CD4-positive, alpha-beta T cell (primary cell): ENCODE data around the gene R3HDM4. TPM values are rescaled to one million over a fixed set of nuclear protein-coding genes. Genes with fewer than 3 reads are reported as not detected.

Source experiments
- ATAC-seq: fragments of 200-7000 bp; cut with Tn5 transposase; one replicate; pipeline ENCODE4 v1.10.0; 2022; ENCODE audit warnings: mild to moderate bottlenecking; ENCODE audit not compliant: poor library complexity
- CTCF ChIA-PET: fragments of 350-600 bp; sonication (Branson Sonifier 250); formaldehyde crosslinking; loops from one replicate; lab custom pipeline; 2021; ENCODE audit warnings: antibody characterized with exemption, inconsistent platforms; lab: Charles Lee
- POLR2A ChIA-PET: fragments of 350-600 bp; sonication (Branson Sonifier 250); formaldehyde crosslinking; loops from one replicate; lab custom pipeline; 2021; ENCODE audit warnings: antibody characterized with exemption, inconsistent platforms; lab: Charles Lee
- DNase-seq, 14 experiments: peaks; one replicate each; pipeline ENCODE4 v3.0.0-alpha.2; 2013 to 2020; ENCODE audit warnings: mixed read lengths in 2 of 14
- H3K27ac ChIP-seq, 2 donors: one replicate each; pipeline versions ENCODE4 v1.5.1 to v1.7.0; 2013; ENCODE audit warnings: low read length in 2 of 2, low read depth in 1 of 2, mild to moderate bottlenecking in 1 of 2
- H3K27me3 ChIP-seq, 2 experiments: 1 replicate in 1 of 2; 2 replicates in 1 of 2; pipeline versions ENCODE4 v1.6.1 to v1.7.0; 2013; ENCODE audit warnings: low read length in 2 of 2, control low read depth in 1 of 2, mild to moderate bottlenecking in 1 of 2, moderate library complexity in 1 of 2; ENCODE audit not compliant: insufficient read depth in 2 of 2, control insufficient read depth in 1 of 2
- H3K36me3 ChIP-seq: one replicate; pipeline ENCODE4 v1.6.1; 2013; ENCODE audit warnings: low read length, control low read depth; ENCODE audit not compliant: insufficient read depth
- H3K4me1 ChIP-seq: one replicate; pipeline ENCODE4 v1.6.1; 2013; ENCODE audit warnings: low read length, control low read depth; ENCODE audit not compliant: insufficient read depth
- H3K4me3 ChIP-seq: one replicate; pipeline ENCODE4 v1.5.1; 2013; ENCODE audit warnings: mild to moderate bottlenecking, low read length, moderate library complexity
- H3K9me3 ChIP-seq, 2 experiments: 1 replicate in 1 of 2; 2 replicates in 1 of 2; pipeline versions ENCODE4 v1.6.1 to v1.7.0; 2013; ENCODE audit warnings: low read length in 2 of 2, mild to moderate bottlenecking in 2 of 2, control low read depth in 1 of 2, moderate library complexity in 1 of 2; ENCODE audit not compliant: control insufficient read depth in 1 of 2, insufficient read depth in 1 of 2
- H3K27ac Mint-ChIP-seq: one replicate; pipeline ENCODE4 v1.8.0; 2020; ENCODE audit warnings: mixed read lengths
- H3K27me3 Mint-ChIP-seq: one replicate; pipeline ENCODE4 v1.8.0; 2021; ENCODE audit warnings: mixed read lengths
- H3K36me3 Mint-ChIP-seq: one replicate; pipeline ENCODE4 v1.8.0; 2021; ENCODE audit warnings: low read depth, mixed read lengths
- H3K4me1 Mint-ChIP-seq: one replicate; pipeline ENCODE4 v1.8.0; 2021; ENCODE audit warnings: low read depth, mixed read lengths
- H3K4me3 Mint-ChIP-seq: one replicate; pipeline ENCODE4 v1.8.0; 2020; ENCODE audit warnings: mild to moderate bottlenecking, mixed read lengths
- H3K9me3 Mint-ChIP-seq: one replicate; pipeline ENCODE4 v1.8.0; 2020; ENCODE audit warnings: mixed read lengths
- intact Hi-C, 2 experiments: fragments of 100-400 bp; cut with DNase I in 1 of 2; cut with micrococcal nuclease in 1 of 2; formaldehyde crosslinking; loops; one replicate each; pipeline versions ENCODE4 v1.15.1 to v1.9.0; 2023 to 2025; cut with DNase I, micrococcal nuclease
- total RNA-seq, 174 experiments: library from RNA in 2 of 174; stranded (reverse) in 2 of 174; gene quantifications; one replicate each; pipeline ENCODE4 v1.2.3 and lab custom pipeline; 2021 to 2026
- TF ChIP-seq, protein P1 (sequence below): fragments of 200-600 bp; IDR thresholded peaks from one replicate; pipeline ENCODE4 v1.8.0; 2022; ENCODE audit warnings: antibody characterized with exemption, mild to moderate bottlenecking

The R3HDM4 gene
- total RNA-seq, 2 experiments from 2014 or later, result 309 to 313 TPM

DNA sequence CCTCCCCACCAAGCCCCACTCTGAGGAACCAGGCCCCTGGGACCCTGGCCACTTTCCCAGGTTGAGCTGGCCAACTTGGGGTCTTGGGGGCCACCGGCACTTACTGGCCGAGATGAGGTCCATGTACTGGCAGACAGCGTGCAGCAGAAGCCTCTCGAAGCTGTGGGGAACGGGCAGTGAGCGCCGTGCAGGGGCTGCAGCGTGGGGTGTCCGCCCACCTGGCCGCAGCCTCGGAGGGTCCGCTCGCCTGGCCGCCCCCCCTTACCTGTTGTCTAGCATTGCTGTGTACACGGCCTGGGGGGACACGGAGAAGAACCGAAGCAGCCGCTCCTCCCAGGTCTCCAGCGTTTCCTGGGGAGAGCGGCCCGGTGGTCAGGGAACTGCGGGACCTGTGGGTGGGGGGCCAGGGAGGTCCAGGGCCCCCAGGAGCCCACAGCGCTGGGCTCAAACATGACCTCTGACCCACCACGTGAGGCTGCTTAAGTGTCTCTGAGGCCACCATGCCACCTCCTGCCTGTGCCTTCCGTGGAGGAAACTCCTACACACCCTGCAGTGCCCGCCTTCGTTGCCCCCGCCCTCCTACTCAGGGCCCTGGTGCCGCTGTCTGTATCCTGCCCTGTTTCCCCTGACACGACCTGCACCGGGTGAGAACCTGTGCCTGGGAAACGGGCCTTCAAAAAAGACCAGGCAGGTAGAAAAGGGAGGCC is 13.5 kb downstream of the R3HDM4 start:
- no peaks in the 10 kb centered on the region for H3K9me3 Mint-ChIP-seq
- no peak overlapping the region for H3K4me3 Mint-ChIP-seq
- ChIA-PET CTCF (no interaction called here), POLR2A (no interaction called here)
- Histone ChIP-seq H3K36me3 (peaks cover 57% of the 10 kb centered on the region), H3K27me3 (no peaks in the 10 kb centered on the region), H3K4me3 (no peak overlapping the region), H3K4me1 (peaks cover 39% of the 10 kb centered on the region), H3K27ac (peak overlapping the region in 1 of 2 donors; percentile 21), H3K9me3 (no peaks in the 10 kb centered on the region)
- intact Hi-C loops, result no loop called here
- peaks cover 61% of the 10 kb centered on the region for H3K36me3 Mint-ChIP-seq
- no peak for DNase-seq
- H3K27ac Mint-ChIP-seq, result peak overlapping the region; percentile 69
- ATAC-seq, result no peak
- H3K4me1 Mint-ChIP-seq, result peaks cover 29% of the 10 kb centered on the region
- TF ChIP-seq, protein P1, sequence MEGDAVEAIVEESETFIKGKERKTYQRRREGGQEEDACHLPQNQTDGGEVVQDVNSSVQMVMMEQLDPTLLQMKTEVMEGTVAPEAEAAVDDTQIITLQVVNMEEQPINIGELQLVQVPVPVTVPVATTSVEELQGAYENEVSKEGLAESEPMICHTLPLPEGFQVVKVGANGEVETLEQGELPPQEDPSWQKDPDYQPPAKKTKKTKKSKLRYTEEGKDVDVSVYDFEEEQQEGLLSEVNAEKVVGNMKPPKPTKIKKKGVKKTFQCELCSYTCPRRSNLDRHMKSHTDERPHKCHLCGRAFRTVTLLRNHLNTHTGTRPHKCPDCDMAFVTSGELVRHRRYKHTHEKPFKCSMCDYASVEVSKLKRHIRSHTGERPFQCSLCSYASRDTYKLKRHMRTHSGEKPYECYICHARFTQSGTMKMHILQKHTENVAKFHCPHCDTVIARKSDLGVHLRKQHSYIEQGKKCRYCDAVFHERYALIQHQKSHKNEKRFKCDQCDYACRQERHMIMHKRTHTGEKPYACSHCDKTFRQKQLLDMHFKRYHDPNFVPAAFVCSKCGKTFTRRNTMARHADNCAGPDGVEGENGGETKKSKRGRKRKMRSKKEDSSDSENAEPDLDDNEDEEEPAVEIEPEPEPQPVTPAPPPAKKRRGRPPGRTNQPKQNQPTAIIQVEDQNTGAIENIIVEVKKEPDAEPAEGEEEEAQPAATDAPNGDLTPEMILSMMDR, result no peak
- no peaks in the 10 kb centered on the region for H3K27me3 Mint-ChIP-seq

DNA sequence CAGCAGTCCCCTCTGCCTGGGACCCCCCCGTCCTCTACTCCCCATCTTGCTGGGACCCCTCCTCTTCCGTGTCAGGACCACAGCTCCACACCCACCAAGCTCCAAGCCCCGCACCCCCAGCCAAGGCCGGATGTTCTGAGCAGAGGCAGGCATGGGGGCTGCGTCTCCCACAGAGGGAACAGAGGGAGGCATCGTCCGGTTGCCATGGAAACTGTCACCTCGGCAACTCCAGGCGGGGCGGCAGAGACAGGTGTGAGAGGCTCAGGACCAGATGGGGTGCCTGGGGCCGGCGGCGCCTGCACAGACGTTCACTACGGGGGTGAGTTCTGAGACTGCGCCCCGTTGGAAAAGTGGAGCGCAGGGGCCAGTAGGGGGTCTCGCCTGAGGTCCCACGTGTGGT is 14.4 kb downstream of the R3HDM4 start:
- Histone ChIP-seq H3K4me1 (peaks cover 41% of the 10 kb centered on the region), H3K4me3 (no peak overlapping the region), H3K27ac (no peak overlapping the region), H3K36me3 (peaks cover 50% of the 10 kb centered on the region), H3K9me3 (no peaks in the 10 kb centered on the region), H3K27me3 (no peaks in the 10 kb centered on the region)
- intact Hi-C loops, result no loop called here
- TF ChIP-seq, protein P1, result no peak
- CTCF ChIA-PET, result no interaction called here
- Mint-ChIP-seq H3K27ac (peak overlapping the region; percentile 69), H3K4me1 (peaks cover 24% of the 10 kb centered on the region), H3K9me3 (no peaks in the 10 kb centered on the region), H3K36me3 (peaks cover 56% of the 10 kb centered on the region), H3K27me3 (no peaks in the 10 kb centered on the region), H3K4me3 (peak overlapping the region; percentile 54)
- DNase-seq (peak in 8 of 14 experiments; percentile 31 to 71 (median 55)), ATAC-seq (peak; percentile 15)
- POLR2A ChIA-PET, result interaction anchor here (0.6 to 7.0 kb wide), 3 partner anchors 8 to 97 kb away, joined by 3 to 183 read pairs (median 4); no protein-coding TSS in a partner anchor

DNA sequence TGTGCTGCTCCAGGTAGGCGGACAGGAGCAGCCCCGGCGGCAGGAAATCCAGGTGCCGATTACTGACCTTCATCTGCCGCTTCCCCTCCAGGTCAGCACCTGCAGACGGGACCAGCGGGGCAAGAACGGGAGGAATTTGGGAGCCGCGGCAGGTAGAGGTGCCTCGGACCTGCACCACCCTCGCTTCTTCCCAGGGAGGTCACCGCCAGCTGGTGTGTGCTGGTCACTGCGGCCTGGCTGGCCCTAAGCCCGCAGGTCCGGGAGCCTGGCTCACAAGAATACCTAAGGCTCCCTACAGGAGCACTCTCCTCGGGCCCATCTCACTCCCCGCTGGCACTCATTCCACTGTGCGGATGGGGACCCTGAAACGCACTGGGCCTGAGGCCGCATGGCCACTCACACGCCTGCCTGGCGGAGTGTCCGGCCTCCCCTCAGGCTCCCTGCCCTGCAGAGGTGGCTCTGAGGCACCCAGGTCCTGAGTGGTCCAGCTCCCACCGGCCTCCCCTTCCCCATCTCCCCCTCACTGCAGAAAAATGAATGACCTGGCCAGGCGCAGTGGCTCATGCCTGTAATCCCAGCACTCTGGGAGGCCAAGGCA is 15.5 kb downstream of the R3HDM4 start:
- TF ChIP-seq, protein P1, result no peak

More for the DNA sequence above, 15.5 kb downstream of the R3HDM4 start:
- Mint-ChIP-seq H3K4me3 (no peak overlapping the region), H3K27me3 (peaks cover 3% of the 10 kb centered on the region), H3K27ac (no peak overlapping the region), H3K36me3 (peaks cover 59% of the 10 kb centered on the region), H3K4me1 (peaks cover 33% of the 10 kb centered on the region), H3K9me3 (no peaks in the 10 kb centered on the region)
- Histone ChIP-seq H3K4me1 (peaks cover 37% of the 10 kb centered on the region), H3K36me3 (peaks cover 50% of the 10 kb centered on the region), H3K9me3 (no peaks in the 10 kb centered on the region), H3K4me3 (no peak overlapping the region), H3K27me3 (no peaks in the 10 kb centered on the region), H3K27ac (no peak overlapping the region)
- intact Hi-C loops, result no loop called here
- ATAC-seq (no peak), DNase-seq (no peak)
- ChIA-PET CTCF (no interaction called here), POLR2A (interaction anchor here (0.9 to 7.0 kb wide), 4 partner anchors 9 to 23 kb away, joined by 3 to 183 read pairs (median 4); partner anchors contain the start of gene KISS1R)
